RWPE1 (cell line): ENCODE data around the gene MRTO4.
"Not testable (repeated sequence)": the region's sequence is repeated elsewhere in the genome, so short reads cannot be mapped to it uniquely, and the experiment has no call there.

Source experiments
- CTCF ChIA-PET: fragments of 350-600 bp; sonication (Branson Sonifier 250); formaldehyde crosslinking; extraction: SDS; loops from one replicate; lab custom pipeline; 2021; lab: Yijun Ruan, JAX
- POLR2A ChIA-PET: fragments of 400-600 bp; formaldehyde crosslinking; extraction: SDS; loops from one replicate; lab custom pipeline; 2020; ENCODE audit warnings: antibody characterized with exemption; ENCODE audit not compliant: low non-redundant PET; lab: Yijun Ruan, JAX
- DNase-seq: peaks from one replicate; pipeline ENCODE4 v3.0.0; 2012; ENCODE audit warnings: low spot score
- H3K27ac ChIP-seq: fragments of 450-650 bp; 2 replicates; pipeline ENCODE4 v1.5.1; 2017
- TF ChIP-seq, protein P1 (sequence below): fragments of 450-650 bp; conservative IDR thresholded peaks from 2 replicates; pipeline ENCODE4 v1.5.1; 2017; ENCODE audit warnings: low read depth, mild to moderate bottlenecking

The MRTO4 gene

DNA sequence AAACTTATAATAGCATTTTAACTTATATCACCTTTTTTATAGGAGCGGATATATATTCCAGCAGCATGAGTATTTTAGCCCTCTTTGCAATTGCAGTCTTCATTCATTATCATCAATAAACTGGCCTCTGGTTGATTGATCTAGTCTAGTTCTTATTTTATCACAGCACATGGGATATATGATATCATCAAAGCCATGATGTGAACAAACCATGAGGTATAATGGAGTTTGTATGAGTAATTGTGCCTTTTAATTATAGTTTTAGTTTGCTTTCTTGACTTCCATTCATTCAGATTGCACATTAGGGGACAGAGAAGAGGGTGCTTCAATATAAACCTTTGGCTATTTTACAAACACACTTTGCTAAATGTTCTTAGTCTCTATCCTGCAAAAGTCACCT, 38.0 kb upstream of the MRTO4 start:
- POLR2A ChIA-PET: no interaction called here
- no peak overlapping the region for H3K27ac ChIP-seq
- TF ChIP-seq, protein P1, sequence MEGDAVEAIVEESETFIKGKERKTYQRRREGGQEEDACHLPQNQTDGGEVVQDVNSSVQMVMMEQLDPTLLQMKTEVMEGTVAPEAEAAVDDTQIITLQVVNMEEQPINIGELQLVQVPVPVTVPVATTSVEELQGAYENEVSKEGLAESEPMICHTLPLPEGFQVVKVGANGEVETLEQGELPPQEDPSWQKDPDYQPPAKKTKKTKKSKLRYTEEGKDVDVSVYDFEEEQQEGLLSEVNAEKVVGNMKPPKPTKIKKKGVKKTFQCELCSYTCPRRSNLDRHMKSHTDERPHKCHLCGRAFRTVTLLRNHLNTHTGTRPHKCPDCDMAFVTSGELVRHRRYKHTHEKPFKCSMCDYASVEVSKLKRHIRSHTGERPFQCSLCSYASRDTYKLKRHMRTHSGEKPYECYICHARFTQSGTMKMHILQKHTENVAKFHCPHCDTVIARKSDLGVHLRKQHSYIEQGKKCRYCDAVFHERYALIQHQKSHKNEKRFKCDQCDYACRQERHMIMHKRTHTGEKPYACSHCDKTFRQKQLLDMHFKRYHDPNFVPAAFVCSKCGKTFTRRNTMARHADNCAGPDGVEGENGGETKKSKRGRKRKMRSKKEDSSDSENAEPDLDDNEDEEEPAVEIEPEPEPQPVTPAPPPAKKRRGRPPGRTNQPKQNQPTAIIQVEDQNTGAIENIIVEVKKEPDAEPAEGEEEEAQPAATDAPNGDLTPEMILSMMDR: no peak
- DNase-seq: no peak
- CTCF ChIA-PET: no interaction called here

DNA sequence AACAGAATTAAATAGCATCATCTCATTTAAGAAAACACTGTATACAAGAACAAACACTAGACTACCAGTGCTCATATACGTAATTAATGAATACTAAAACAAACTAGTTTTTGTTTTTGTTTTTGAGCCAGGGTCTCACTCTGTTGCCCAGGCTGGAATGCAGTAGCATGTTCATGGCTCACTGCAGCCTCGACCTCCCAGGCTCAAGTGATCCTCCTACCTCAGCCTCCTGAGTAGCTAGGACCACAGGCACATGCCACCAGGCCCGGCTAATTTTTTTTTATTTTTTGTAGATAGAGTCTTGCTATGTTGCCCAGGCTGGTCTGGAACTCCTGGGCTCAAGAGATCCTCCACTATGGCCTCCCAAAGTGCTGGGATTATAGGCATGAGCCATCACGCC, 35.0 kb upstream of the MRTO4 start:
- DNase-seq, POLR2A ChIA-PET, H3K27ac ChIP-seq: not testable (repeated sequence)
- CTCF ChIA-PET: interaction anchor here (0.9 kb wide), 1 partner anchor 24 kb away, joined by 3 read pairs; no protein-coding TSS in a partner anchor

DNA sequence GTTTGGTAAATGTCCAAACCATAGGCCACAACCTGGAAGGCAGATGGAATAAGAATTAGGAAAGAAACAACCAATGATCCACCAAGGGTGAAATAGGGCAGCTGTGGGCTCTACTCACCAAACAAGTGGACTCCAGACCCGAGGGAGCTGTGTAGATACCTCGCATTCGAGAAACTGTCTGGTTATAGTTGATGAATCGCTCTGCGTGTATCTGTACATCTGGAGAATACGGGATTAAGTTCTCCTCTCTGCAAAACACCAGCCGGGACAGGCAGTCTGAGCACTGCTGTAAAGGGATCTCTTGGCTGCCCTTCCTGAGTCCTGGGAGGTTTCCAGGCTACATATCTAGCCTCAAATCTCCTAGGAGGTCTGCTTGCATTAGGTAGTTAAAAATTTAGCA, 32.2 kb upstream of the MRTO4 start:
- ChIA-PET POLR2A (no interaction called here), CTCF (no interaction called here)
- TF ChIP-seq, protein P1: no peak
- H3K27ac ChIP-seq: no peak overlapping the region
- DNase-seq: no peak

DNA sequence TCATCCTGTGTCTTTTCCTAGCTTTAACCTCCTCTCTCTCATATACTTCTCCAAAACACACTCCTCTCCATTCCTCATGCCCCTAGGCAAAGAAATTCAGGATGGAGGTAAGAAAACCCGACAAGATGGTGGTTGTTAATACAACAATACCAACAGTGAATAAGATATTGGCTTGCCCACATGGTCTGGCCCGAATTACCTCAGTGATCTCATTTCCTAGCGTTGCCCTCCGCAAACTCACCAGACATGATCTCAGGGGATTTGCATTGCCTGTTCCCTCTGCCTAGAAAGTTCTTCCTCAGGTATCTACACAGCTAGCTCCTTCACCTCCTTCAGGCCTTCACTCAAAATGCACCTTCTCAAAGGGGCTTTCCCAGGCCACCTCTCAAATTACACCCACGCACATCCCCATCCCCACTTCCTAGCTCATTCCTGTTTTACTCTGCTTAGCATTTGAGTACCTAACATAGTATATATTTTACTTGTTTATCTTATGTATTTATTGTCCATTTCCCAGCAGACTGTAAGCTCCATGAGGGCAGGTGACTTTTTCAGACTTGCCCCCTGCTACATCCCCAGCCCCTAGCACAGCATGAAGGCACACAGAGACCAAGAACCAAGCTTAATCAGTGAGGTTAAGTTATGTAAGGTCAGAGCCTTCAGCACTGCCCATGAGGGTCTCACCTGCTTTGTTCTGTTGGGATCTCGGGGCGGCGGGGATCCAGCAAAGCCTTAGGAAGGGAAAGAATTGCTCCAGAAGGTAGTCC, 31.3 kb upstream of the MRTO4 start:
- H3K27ac ChIP-seq: no peak overlapping the region
- CTCF ChIA-PET: interaction anchor here (0.7 to 0.8 kb wide), 2 partner anchors 423 to 951 kb away, joined by 7 to 8 read pairs; no protein-coding TSS in a partner anchor
- POLR2A ChIA-PET: no interaction called here
- no peak for DNase-seq
- TF ChIP-seq, protein P1: no peak

DNA sequence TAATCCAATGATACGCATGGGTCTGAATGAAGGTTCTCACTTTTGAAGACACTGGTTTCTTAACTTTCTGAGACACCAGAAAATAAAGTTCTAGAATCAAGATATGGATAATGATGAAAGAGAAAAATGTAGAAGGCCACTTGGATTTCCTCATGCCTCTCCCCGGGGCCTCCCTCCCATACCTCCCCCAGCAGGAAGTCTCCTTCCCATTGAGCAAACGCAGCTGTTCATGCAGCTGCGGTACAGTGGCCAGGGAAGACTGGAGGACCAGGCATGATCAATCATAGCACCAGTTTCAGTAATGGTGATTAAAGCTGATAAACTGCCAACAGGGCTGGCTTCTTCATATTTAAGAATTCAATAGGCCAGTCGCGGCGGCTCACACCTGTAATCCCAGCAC, 30.6 kb upstream of the MRTO4 start:
- CTCF ChIA-PET: no interaction called here

DNA sequence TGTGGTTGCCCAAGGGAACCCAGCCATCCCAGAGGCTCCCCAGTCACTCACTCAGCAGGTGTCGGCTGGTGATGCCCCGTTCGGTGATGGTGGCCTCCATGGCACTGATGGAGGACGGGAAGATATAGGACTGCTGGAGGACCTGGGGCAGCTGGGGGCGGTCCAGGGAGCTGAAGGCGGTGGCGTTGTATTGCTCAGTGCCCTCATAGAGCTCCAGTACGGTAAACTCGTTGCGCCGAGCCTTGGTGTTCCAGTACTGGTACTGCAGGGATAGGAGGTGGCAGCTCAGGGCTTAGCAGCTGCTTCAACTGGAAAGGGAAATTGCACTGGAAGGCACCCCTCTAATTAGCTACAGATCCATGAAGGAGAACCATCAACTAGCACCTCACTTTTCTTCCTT, 29.0 kb upstream of the MRTO4 start:
- ChIA-PET POLR2A (no interaction called here), CTCF (interaction anchor here (1.0 kb wide), 1 partner anchor 19 kb away, joined by 8 read pairs; no protein-coding TSS in a partner anchor)
- no peak overlapping the region for H3K27ac ChIP-seq
- TF ChIP-seq, protein P1: no peak
- no peak for DNase-seq

More for the DNA sequence above, 30.6 kb upstream of the MRTO4 start:
- DNase-seq: no peak
- no peak overlapping the region for H3K27ac ChIP-seq
- POLR2A ChIA-PET: no interaction called here
- TF ChIP-seq, protein P1: no peak

DNA sequence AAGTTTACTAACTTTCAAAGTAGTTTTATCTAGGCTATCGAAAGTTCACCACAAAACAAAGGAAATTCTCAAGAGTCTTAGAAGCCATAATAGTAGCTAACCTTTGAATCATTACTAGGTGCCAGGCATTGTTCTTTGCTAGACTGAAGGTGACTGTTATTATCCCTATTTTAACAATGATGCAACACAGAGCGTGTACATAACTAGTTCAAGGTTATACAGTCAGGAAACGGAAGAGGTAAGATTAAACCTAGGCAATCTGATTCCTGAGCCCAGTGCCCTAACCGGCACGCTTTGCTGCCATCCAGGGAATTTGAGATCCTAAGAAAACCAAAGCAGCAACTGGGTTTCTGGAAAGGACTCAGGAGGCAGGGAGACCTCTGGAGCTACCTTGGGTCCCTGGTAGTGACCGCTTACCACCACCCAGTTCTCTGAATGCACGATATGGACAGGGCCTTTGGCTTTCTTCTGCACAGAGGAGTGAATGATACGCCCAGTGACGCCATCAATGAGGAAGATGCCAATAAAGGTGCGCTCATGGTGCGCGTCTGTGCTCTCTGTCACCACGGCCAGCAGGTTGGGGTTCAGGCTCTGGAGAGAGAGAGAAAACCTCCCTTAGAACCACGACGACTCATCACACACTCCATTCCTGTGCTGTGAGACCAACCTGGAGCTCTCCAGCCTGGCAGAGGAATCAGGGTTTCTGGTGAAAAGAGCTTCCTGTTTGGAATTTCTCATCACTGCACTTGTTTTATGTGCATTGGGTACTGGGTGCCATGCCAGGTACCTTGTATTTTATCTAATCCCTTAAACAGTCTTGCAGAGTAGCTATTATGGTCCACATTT, 28.4 kb upstream of the MRTO4 start:
- ChIA-PET CTCF (no interaction called here), POLR2A (no interaction called here)
- H3K27ac ChIP-seq: no peak overlapping the region
- no peak for DNase-seq
- TF ChIP-seq, protein P1: no peak
